Amygdala (tissue), 56 donors: Measurements from ENCODE around the gene EML1.

Experiments used
- DNase-seq, 56 donors: peaks; one replicate each; lab custom pipeline; 2025; lab: John Stamatoyannopoulos, UW

The EML1 gene

DNA sequence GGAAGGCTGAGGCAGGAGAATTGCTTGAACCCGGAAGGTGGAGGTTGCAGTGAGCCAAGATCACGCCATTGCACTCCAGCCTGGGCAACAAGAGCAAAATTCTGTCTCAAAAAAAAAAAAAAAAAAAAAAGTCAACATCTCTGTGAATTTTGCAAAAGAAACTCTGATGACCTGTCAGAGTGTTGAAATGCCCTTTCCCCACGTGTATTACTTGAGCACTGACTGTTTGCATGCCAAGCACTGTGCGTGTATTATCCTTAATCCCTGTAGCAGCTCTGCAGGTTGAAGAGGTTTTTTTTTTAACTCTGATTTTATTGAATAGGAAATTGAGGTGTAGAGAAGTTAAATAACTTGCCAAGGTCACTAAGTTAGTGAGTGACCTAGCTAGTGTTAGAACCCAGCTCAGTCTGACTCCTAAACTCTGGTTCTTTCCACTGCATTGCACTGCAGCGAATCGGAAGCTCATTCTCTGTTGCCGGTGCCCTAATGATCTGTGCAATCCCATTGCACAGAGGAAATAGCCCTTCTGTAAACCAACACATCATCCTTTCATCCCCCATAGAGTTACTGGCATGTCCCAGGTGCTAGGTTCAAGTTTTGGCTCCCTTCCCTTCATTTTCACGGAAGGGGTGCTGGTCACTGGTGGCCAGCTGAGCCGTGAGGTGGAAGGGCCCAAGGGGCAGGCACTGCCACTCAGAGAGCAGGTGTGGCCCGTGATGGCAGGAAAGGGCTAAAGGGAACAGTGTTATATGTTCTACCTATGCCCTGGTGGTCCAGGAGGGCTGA is 122.3 kb downstream of the EML1 start:
- DNase-seq: no peak

DNA sequence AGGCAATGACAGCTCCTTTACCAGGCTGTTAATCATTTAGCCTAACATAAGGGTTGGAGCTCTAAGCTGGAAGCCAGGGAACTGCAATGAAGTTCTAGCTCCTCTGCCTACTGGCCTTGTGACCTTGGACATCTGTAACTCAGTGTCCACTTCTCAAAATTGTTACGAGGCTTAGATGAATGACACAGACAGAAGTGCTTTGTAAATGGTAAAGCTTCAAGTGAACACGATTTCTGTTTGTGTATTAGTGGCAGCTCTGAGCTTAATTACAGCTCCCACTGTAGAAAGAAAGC is 122.8 kb downstream of the EML1 start:
- DNase-seq: no peak

DNA sequence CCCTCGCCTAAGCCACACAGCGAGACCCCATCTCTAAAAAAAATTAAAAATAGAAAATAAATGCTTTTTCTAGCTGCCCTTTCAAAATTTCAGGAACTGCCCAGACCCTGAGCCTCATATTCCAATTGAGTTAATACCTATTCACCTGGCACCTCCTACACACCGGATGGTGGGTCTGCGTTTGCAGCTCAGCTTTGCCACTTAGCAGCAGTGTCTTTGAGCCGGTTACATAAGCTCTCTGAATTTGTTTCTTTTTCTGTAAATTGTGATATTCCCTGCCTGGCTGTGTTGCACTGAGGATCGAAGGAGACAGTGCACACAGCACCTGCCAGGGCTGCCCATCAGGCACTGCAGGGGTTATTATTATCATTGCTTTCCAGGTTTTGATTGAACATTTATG is 125.6 kb downstream of the EML1 start:
- DNase-seq: peak in 3 of 56 donors; percentile 12 to 32 (median 16)

DNA sequence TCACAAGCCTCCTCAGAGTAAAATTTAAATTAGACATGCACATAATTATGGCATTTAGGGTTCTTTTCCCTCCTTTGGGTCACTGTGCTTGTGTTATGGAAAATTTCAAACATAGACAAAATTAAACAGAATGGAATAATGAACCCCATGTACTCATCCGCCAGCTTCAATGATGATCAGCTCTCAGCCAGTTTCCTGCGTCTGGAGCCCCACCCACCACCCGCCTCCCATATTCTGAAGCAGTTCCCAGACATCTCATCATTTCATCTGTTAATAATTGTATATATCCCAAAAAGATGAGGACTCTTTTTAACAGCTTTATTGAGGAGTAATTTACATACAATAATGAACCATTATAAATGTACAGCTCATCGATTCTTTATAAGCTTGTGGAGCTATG is 128.2 kb downstream of the EML1 start:
- DNase-seq: no peak

DNA sequence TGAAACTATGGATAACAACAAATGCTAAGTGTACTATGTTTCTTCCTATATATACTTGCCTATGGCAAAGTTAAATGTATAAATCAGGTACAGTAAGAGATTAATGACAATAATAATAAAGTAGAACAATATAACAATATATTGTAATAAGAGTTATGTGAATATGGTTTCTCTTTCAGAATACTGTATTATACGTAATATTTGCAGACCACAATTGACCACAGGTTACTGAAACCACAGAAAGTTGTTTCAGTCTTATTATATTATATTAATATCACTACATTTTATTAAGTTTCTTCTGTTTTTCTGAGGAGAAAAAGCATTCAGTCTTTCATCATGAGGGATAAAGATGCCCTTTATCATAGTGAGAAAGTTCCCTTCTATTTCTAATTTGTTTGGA is 131.2 kb downstream of the EML1 start:
- no peak for DNase-seq

DNA sequence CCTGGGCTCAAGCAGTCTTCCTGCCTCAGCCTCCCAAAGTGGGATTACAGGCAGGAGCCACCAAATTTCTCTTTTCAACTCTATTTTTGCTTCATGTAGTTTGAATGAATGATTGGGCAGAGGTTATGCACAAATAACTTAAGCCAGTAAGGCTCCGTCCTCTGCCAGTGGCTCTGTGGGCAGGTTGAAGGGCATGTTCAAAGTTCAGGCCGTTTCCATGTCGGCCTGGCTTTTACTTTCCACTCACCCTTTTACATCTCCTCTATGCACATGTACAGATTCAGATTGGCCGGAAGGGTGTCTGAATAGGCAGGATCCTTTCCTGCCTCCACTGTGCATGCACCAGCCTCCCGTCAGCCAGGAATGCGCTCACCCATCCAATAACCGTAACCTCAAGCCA is 132.3 kb downstream of the EML1 start:
- no peak for DNase-seq

DNA sequence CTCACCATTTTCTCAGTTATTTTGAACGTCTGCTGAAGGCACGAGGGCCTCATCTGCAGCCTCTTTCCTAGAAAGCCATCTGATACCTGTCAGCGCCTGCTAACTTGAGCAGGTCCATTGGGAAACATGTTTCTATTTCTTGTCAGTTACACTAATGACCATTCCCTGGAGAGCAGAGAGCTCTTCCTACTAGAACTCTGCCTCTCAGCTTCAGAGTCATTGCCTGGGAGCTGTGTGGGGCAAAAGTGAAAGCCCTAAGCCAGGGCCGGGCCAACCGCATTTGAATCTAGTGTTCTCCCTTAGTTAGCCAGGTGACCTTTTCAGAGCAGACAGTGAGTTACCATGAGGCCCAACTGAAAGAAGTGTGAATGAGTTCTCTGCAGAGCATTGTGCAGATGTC is 135.8 kb downstream of the EML1 start:
- DNase-seq: no peak

DNA sequence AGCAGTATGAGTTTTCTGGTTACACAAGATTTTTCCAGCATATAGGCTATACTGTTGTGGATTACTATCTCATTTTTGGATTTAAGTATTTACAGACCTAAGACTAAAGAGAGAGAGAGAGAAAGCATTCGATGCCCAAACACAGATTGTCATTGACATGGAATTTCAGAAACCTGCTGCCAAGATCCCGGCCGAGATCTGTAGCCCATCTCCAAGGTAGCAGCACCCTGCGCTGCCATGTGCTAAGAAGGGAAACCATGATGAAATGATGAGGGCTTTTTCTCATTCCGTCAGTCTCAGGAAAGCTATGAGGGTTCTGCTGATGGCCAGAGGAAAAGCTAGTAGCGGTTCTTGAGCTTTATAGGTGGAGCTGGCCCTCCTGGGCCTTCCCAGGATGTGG is 136.4 kb downstream of the EML1 start:
- no peak for DNase-seq

DNA sequence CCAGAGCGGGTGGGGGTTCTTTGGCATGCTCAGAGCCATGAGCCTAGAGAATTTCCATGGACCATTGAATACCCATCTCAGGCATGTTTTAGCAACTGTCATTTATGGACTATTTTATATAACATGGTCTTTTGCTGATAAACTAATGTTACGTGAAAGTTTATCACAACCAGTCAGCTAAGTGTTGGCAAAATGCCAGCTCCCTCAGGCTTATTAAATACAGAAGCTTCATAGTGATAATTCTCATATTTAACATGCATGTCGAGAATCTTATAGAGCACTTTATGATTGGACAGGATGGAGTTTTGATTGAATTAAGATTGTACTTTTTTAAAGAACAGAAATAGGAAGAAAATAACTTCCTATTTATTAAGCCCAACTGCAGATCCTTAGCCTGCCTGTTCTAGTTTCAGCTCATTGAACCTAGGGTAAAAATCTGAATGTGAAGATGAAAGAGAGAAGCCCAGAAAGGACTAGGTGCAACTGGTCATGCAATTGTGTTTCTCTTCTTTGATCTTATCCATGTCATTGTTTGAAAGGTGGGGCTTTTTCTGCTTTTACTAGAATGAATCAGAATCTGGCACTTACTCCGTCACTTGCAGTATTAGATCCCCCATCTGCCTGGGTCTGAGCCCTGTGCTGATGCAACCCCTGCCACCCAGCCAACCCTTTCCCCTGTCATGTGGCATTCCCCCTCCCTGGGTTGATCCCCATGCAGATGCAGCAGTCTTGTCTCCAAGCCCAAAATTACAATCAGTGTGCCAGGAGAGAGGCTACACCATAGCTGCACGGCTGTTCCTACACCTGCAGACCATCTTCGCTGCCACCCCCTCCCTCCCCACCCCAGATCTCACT is 137.4 kb downstream of the EML1 start:
- no peak for DNase-seq

DNA sequence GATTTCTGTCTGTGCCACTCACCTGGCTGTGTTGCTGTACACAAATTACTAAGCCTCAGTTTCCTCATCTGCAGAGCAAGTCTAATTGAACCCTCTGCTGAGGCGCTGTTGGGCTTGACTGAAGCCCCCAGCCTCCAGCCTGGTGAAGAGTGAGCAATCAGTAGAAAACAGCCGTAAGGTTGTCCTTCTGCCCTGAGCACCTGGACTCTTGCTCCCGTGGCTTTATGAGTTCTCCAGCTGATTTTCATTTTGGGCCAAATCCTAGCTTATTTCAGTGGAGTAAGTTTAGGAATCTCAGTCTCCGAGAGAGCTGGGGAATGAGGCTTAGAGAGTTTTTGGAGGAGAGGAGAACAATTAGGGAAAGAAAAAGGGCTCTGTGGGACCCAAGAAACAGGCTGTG is 138.1 kb downstream of the EML1 start:
- DNase-seq: no peak

DNA sequence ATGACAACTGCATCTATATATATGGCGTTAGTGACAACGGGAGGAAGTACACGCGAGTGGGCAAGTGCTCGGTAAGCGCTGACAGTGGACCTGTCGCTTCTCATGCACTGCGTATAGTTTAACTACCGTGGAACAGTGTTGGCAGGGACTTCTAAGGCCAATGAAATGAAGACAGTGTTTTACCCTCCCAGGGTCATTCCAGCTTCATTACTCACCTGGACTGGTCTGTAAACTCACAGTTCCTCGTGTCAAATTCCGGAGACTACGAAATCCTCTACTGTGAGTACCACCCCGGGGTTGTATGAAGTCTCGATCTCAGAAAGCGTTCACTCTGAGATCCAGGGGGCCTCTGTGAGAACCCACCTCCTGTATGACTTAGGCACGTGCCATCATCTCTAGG is 142.8 kb downstream of the EML1 start:
- no peak for DNase-seq

DNA sequence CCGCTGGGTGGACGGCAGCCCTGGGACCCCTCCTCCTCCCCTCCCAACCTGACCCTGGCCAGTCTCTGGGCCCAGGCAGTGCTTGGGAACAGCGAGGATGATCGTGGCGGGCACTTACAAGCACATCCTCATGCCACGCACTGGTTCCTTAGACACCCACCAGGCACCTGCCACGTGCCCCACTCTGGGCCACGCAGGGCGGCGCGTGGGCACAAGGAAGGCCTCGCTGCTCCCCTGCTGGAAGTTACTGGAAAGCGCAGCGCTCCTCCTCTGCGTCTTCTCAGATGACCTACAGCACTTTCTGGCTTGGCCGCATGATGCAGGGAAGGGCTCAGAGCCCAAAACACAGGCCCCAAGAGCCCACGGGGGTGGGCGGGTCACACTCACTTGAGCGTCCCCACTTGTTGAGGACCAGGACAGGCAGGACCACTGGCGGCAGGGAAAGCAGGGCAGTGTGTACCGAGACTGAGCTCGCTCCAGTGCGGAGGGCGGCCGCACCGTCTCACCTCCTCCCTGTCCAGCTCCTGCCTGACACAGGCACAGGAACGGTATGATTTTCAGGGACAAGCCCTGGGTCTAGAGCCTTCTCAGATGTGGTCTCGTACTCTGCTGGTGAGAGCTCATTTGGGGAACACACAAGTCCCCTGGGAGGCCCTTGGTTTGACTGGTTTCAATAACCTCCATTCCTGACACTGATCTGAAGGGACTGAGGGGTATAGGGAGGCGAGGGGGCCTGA is 143.7 kb downstream of the EML1 start:
- no peak for DNase-seq

DNA sequence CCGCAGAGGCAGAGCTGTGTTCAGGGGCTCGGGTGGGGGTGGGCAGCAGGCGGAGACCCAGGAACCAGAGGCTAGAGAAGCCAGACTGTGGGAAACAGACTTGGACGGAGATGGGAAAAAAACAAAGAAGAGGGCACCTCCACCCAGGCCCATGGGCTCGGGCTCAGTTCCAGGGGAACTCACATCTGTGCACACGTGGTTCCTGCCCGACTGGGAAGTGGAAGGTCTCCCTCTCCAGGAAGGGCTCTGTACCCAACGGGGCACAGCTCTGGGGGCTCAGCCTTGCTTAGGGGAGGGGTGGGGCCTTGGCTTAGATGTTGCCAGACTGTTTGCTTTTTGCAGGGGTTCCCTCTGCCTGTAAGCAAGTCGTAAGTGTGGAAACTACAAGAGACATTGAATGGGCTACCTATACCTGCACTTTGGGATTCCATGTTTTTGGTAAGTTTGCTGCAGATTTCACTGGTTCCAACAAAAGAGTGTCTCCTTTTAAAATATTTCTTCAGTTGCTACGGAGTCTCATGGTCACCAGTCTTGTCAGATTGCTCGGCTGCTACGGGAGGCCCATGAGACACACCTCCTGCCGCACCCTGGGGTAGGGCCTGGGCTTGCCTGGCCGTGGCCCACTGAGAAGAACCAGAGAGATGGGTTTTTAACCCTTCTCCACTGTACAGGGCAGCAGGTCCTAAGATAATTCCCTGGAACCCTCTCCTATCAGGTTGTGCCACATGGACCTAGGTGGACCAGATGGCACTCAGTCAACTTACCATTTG is 144.4 kb downstream of the EML1 start:
- no peak for DNase-seq

DNA sequence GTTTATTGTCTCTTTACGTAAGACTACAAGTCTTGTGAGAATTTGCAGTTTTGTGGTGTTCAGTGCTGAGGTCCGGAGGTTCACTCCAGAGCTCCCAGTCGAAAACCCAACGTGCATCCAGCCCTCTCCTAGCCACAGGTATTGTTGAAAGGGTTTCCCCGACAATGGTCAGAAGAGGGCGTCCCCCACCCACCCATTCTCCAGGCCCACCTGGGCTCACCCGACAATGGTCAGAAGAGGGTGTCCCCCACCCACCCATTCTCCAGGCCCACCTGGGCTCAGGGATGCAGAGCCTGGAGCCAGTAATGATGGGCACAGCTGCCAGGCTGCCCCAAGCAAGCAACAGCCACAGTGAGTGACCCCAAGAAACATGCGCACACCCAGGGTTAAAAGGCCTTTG is 145.2 kb downstream of the EML1 start:
- DNase-seq: no peak

DNA sequence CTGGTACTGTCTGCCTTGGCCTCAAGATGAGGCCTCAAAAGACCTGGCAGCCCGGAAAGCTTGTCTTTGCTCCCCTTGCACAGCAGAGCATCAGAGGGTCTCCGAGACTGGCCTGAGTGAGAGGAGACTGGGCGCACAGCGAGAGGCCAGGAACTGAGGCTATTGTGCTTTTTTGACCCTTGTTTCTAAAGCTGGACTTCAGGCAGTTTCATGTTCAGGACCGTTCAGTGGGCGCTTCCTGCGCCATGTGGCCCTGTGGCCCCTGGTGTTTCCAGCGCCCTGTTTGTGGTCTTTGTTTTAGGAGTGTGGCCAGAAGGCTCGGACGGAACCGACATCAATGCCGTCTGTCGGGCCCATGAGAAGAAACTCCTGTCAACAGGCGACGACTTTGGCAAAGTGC is 145.7 kb downstream of the EML1 start:
- no peak for DNase-seq

DNA sequence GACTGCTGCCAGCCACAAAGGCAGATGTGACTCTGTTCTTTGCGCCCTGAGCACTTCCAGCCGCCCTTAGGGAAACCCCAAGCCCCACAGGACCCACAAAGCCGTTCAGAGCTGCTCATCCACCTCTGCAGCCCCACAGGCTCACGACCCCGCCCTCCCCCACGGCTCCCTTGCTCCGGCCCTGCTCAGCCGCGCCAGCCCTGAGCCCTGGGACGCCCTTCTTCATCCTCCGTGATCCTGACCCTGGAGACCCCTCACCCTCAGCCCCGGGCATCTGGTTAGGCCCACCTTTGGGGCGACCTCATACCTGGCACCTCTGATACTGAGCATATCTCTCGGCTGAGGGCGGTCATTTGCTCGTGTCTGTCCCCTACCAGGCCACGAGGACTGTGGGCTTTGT is 146.2 kb downstream of the EML1 start:
- no peak for DNase-seq

DNA sequence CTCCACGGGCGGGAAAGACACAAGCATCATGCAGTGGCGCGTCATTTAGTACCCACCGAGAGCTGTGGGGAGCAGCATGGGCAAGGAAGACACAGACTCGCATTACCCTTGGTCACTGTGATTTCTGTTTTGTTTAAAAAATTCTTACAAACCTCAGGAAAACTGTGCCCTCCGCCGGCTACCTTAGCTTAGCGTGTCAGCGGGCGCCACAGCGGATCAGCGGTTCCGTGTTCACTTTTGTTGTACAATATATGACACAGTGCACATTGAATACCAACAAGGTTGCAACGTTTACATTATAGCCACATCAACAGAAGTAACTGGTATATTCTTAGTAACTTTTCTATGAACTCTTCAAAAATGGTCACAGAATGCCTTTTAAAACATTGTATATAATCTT is 146.9 kb downstream of the EML1 start:
- DNase-seq: no peak

DNA sequence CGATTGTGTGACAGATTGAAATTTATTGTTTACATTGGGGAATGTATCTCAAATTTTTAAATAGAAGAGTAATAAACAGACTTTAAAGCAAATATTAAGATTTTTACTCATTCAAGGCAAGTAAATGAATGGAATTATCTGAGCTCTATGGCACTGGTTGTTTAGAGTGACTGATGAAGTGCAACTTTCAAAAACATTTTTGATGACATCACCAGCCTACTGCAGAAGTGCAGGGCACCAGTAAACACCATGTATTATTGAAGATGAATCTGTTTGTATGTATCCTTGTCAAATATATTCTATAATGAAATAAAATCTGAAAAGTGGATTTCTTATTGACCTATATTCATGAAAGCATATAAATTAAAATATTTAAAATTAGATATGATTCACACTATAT is 148.0 kb downstream of the EML1 start:
- DNase-seq: no peak

DNA sequence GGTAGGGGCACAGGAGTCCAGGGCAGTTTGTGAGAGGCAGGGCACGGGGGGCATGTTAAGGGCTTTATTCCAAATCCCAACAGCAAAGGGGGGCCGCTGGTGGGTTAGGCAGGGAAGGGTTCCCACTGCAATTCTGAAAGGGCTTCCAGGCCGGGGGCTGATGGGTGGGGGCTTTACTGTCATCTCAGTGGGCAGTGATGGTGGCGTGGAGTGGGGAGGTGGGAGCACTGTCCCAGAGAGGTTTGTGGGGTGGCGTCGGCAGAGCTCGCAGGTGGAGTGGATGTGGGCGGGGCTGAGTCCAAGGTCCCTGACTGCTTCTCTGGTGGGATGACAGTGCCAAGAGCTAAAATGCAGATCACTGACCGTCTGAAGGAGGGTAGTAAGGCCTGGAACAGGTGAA is 150.4 kb downstream of the EML1 start:
- DNase-seq: no peak

DNA sequence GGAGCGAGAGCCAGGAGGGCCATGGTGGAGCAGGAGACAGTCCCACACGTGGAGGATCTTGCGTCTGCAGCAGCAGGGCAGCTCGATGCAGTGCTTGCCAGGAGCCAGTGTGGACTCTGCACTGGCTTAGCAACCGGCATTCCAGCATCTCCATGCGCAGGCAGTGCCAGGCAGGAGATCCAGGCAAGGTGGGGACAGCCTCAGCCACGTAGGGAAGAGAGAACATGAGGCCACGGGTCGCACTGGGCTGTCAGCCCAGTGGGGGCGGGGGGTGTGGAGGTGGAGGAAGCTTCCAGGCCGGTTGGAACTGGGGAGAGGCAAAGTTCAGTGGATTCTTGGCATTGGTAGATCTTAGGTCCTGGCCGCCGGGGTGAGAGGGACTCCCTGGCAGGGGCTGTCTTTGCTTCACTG is 151.0 kb downstream of the EML1 start:
- no peak for DNase-seq
